Measurements from ENCODE around the gene FSIP1.

GRCh38 chr15:39609166-39609916, 173.3 kb downstream of the FSIP1 start:
- TF ChIP-seq, protein P1, sequence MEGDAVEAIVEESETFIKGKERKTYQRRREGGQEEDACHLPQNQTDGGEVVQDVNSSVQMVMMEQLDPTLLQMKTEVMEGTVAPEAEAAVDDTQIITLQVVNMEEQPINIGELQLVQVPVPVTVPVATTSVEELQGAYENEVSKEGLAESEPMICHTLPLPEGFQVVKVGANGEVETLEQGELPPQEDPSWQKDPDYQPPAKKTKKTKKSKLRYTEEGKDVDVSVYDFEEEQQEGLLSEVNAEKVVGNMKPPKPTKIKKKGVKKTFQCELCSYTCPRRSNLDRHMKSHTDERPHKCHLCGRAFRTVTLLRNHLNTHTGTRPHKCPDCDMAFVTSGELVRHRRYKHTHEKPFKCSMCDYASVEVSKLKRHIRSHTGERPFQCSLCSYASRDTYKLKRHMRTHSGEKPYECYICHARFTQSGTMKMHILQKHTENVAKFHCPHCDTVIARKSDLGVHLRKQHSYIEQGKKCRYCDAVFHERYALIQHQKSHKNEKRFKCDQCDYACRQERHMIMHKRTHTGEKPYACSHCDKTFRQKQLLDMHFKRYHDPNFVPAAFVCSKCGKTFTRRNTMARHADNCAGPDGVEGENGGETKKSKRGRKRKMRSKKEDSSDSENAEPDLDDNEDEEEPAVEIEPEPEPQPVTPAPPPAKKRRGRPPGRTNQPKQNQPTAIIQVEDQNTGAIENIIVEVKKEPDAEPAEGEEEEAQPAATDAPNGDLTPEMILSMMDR (IDR thresholded peaks at IDR 0.05) = no peak
- TF ChIP-seq POLR2A (IDR thresholded peaks at IDR 0.05) = no peak

Data from lower leg skin (tissue), 3 donors.